Body of pancreas (tissue), 4 donors: ENCODE data around the gene BTG2.

ENCODE experiments used
- POLR2A ChIP-seq, 3 donors: fragments of 450-650 bp; IDR thresholded peaks; one replicate each; pipeline ENCODE4 v1.6.1; 2016; ENCODE audit warnings: antibody characterized with exemption in 3 of 3, mild to moderate bottlenecking in 2 of 3
- TF ChIP-seq, protein P1 (sequence below), 7 experiments: fragments of 450-650 bp in 4 of 7; fragments of 200-600 bp in 3 of 7; sonication (generic) in 3 of 7; IDR thresholded peaks; one replicate each; pipeline ENCODE4 v1.5.1; 2016 to 2019; ENCODE audit warnings: antibody characterized with exemption in 7 of 7

DNA sequence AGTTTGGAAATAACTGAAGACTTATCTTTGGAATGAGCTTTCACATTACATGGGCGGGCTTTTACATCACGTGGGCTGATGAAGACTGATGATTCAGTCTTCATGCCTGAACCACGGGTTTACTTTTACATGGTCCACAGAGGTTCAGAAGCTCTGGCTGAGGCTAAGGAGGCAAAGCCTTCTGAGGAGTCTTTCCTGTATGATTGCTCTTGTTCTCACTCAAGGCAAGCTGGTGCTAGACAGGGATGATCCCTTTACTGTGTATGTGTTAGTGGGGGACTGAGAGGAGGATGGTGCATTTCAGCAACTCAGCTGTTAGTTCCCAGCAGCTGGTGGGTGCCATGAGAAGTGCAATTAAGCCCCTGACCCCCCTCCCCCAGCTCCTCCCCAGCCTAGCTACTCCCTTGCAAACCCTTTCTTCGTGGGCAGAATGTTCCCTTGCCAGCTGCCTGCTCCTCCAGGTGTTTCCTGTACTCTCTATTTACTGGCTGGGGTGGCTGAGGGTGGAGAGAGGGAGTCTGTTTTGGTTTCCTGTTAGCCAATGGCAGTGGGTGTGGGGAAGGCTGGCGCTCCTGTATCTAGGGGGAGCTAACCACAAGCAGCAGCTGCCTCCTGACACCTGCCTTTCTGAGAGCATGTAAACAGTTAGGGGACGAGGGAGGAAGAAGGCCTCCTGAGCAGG is 15.4 kb downstream of the BTG2 start:
- TF ChIP-seq, protein P1, sequence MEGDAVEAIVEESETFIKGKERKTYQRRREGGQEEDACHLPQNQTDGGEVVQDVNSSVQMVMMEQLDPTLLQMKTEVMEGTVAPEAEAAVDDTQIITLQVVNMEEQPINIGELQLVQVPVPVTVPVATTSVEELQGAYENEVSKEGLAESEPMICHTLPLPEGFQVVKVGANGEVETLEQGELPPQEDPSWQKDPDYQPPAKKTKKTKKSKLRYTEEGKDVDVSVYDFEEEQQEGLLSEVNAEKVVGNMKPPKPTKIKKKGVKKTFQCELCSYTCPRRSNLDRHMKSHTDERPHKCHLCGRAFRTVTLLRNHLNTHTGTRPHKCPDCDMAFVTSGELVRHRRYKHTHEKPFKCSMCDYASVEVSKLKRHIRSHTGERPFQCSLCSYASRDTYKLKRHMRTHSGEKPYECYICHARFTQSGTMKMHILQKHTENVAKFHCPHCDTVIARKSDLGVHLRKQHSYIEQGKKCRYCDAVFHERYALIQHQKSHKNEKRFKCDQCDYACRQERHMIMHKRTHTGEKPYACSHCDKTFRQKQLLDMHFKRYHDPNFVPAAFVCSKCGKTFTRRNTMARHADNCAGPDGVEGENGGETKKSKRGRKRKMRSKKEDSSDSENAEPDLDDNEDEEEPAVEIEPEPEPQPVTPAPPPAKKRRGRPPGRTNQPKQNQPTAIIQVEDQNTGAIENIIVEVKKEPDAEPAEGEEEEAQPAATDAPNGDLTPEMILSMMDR (IDR thresholded peaks at IDR 0.05): no peak
- peak; percentile 32 to 41 (median 33) for TF ChIP-seq POLR2A (IDR thresholded peaks at IDR 0.05)
